Liver (tissue), 9 donors: ENCODE results near the gene PPP6R3. TPM values are rescaled to one million over a fixed set of nuclear protein-coding genes. Genes with fewer than 3 reads are reported as not detected.

Source experiments
- DNase-seq: peaks from one replicate; pipeline ENCODE4 v3.0.0-alpha.2; 2017; ENCODE audit warnings: low spot score
- H3K27ac ChIP-seq, 2 donors: one replicate each; pipeline ENCODE4 v1.7.0; 2013; ENCODE audit warnings: inconsistent platforms in 2 of 2, low read length in 2 of 2, control low read depth in 1 of 2, low read depth in 1 of 2, mild to moderate bottlenecking in 1 of 2
- H3K27me3 ChIP-seq, 4 donors: one replicate each; pipeline versions ENCODE4 v1.6.1 to v1.7.0; 2013; ENCODE audit warnings: low read length in 3 of 4, inconsistent platforms in 1 of 4, mild to moderate bottlenecking in 1 of 4, moderate library complexity in 1 of 4; ENCODE audit not compliant: control insufficient read depth in 4 of 4, insufficient read depth in 4 of 4
- H3K36me3 ChIP-seq, 4 donors: one replicate each; pipeline versions ENCODE4 v1.6.1 to v1.7.0; 2013; ENCODE audit warnings: low read length in 3 of 4, mild to moderate bottlenecking in 3 of 4, low read depth in 1 of 4, moderate library complexity in 1 of 4; ENCODE audit not compliant: control insufficient read depth in 4 of 4, insufficient read depth in 3 of 4
- H3K4me1 ChIP-seq, 4 donors: one replicate each; pipeline versions ENCODE4 v1.6.1 to v1.7.0; 2013; ENCODE audit warnings: low read length in 3 of 4, mild to moderate bottlenecking in 3 of 4, moderate library complexity in 1 of 4; ENCODE audit not compliant: control insufficient read depth in 4 of 4, insufficient read depth in 4 of 4
- H3K4me3 ChIP-seq, 3 donors: one replicate each; pipeline versions ENCODE4 v1.6.1 to v1.7.0; 2013; ENCODE audit warnings: low read length in 3 of 3, control low read depth in 1 of 3, low read depth in 1 of 3, mild to moderate bottlenecking in 1 of 3
- H3K9ac ChIP-seq, 2 donors: one replicate each; pipeline ENCODE4 v1.7.0; 2013; ENCODE audit warnings: low read length in 2 of 2, mild to moderate bottlenecking in 2 of 2, moderate library complexity in 2 of 2, control low read depth in 1 of 2, low read depth in 1 of 2
- H3K9me3 ChIP-seq, 4 donors: one replicate each; pipeline versions ENCODE4 v1.6.1 to v1.7.0; 2013; ENCODE audit warnings: low read length in 3 of 4; ENCODE audit not compliant: control insufficient read depth in 4 of 4
- ATF3 ChIP-seq: IDR thresholded peaks from 2 replicates; pipeline ENCODE4 v1.6.1; 2016; ENCODE audit warnings: antibody characterized with exemption
- CTCF ChIP-seq: fragments of 150-350 bp; IDR thresholded peaks from 2 replicates; pipeline ENCODE4 v1.5.1; 2017; ENCODE audit warnings: improper control_type of control experiment, low read depth, low read length; ENCODE audit not compliant: missing input control
- EGR1 ChIP-seq, 2 donors: IDR thresholded peaks; 2 replicates each; pipeline ENCODE4 v1.6.1; 2016 to 2018; ENCODE audit warnings: antibody characterized with exemption in 2 of 2, low read depth in 2 of 2
- FOXA2 ChIP-seq: IDR thresholded peaks from 2 replicates; pipeline ENCODE4 v1.6.1; 2016; ENCODE audit warnings: antibody characterized with exemption
- GABPA ChIP-seq, 2 donors: IDR thresholded peaks in 1 of 2; conservative IDR thresholded peaks in 1 of 2; 2 replicates each; pipeline ENCODE4 v1.6.1; 2016; ENCODE audit warnings: antibody characterized with exemption in 2 of 2, mild to moderate bottlenecking in 1 of 2, moderate library complexity in 1 of 2
- HNF4A ChIP-seq, 2 donors: conservative IDR thresholded peaks; 2 replicates each; pipeline ENCODE4 v1.6.1; 2016; ENCODE audit warnings: antibody characterized with exemption in 2 of 2, mild to moderate bottlenecking in 2 of 2
- HNF4G ChIP-seq: IDR thresholded peaks from 2 replicates; pipeline ENCODE4 v1.6.1; 2016; ENCODE audit warnings: antibody characterized with exemption
- MAX ChIP-seq: IDR thresholded peaks from 2 replicates; pipeline ENCODE4 v1.6.1; 2016; ENCODE audit warnings: antibody characterized with exemption
- NR2F2 ChIP-seq: IDR thresholded peaks from 2 replicates; pipeline ENCODE4 v1.6.1; 2016; ENCODE audit warnings: antibody characterized with exemption
- REST ChIP-seq: IDR thresholded peaks from 2 replicates; pipeline ENCODE4 v1.6.1; 2016; ENCODE audit warnings: antibody characterized with exemption, mild to moderate bottlenecking
- RXRA ChIP-seq, 2 donors: IDR thresholded peaks; 2 replicates each; pipeline ENCODE4 v1.6.1; 2017 to 2018; ENCODE audit warnings: antibody characterized with exemption in 2 of 2, mild to moderate bottlenecking in 1 of 2
- SP1 ChIP-seq: IDR thresholded peaks from 2 replicates; pipeline ENCODE4 v1.6.1; 2018; ENCODE audit warnings: antibody characterized with exemption, mild to moderate bottlenecking
- TAF1 ChIP-seq: conservative IDR thresholded peaks from 2 replicates; pipeline ENCODE4 v1.6.1; 2016; ENCODE audit warnings: antibody characterized with exemption, mild to moderate bottlenecking
- YY1 ChIP-seq: IDR thresholded peaks from 2 replicates; pipeline ENCODE4 v1.6.1; 2016; ENCODE audit warnings: antibody characterized with exemption, mild to moderate bottlenecking
- WGBS: extraction: QIAGEN DNeasy Blood & Tissue Kit; methylation state at CpG from one replicate; pipeline ENCODE4 v1.1.7; 2013; 5-methylcytosine and 5-hydroxymethylcytosine counted together
- polyA plus RNA-seq, 2 donors: library from polyadenylated mRNA; stranded (reverse) in 1 of 2; unstranded in 1 of 2; fragments of 200-250 nt in 1 of 2; fragments of >200 nt in 1 of 2; fragmentation: Nextera tagmentation in 1 of 2; extraction: Ambion mirVana in 1 of 2; gene quantifications; one replicate each; pipeline versions ENCODE4 v1.2.1 to v1.2.3, GENCODE V29; 2013 to 2015
- total RNA-seq, 2 donors: library from RNA; depleted of rRNA; stranded (reverse); fragments of >200 nt; gene quantifications; one replicate each; pipeline ENCODE4 v1.2.3, GENCODE V29; 2014
- donor health status: healthy.
- donor health status: healthy.
- donor health status: healthy.
- donor health status: healthy.
- donor health status: healthy.

Gene PPP6R3
- total and polyA plus RNA-seq, 4 donors = 12.3 to 101 (median 58.1) TPM

- peaks cover 6 to 53% (median 21%) of the 10 kb centered on the region in 4 donors for H3K36me3 ChIP-seq
- H3K9me3 ChIP-seq = no peaks in the 10 kb centered on the region
- H3K4me3 ChIP-seq = no peak overlapping the region
- no peak for TF ChIP-seq YY1
- no peak for TF ChIP-seq REST
- TF ChIP-seq EGR1 (IDR thresholded peaks at IDR 0.05; ENCODE audit: low read depth in 2 of 2) = no peak
- no peak for TF ChIP-seq RXRA (IDR thresholded peaks at IDR 0.05)
- TF ChIP-seq HNF4G = no peak
- no peak for TF ChIP-seq TAF1
- no peak for TF ChIP-seq ATF3
- no peak for TF ChIP-seq SP1
- no peak for TF ChIP-seq MAX
- no peak for TF ChIP-seq HNF4A (conservative IDR thresholded peaks at IDR 0.05)
- no peak for TF ChIP-seq GABPA (IDR thresholded peaks at IDR 0.05 in 1 of 2, conservative IDR thresholded peaks at IDR 0.05 in 1 of 2)
- TF ChIP-seq NR2F2 = no peak
- no peak for TF ChIP-seq CTCF
- no peaks in the 10 kb centered on the region for H3K4me1 ChIP-seq
- H3K9ac ChIP-seq = no peak overlapping the region
- no peaks in the 10 kb centered on the region for H3K27me3 ChIP-seq
- no peak for DNase-seq
- no peak overlapping the region for H3K27ac ChIP-seq
- whole genome bisulfite sequencing = 88% methylated on average over 11 of the region's 11 CpGs
These were observed 15.0 kb upstream of the PPP6R3 start for GRCh38 chr11:68445531-68446035.

GRCh38 chr11:68446046-68446725, 14.4 kb upstream of the PPP6R3 start:
- Histone ChIP-seq H3K36me3 (peaks cover 6 to 50% (median 18%) of the 10 kb centered on the region in 4 donors), H3K9ac (no peak overlapping the region), H3K9me3 (no peaks in the 10 kb centered on the region), H3K27me3 (no peaks in the 10 kb centered on the region), H3K4me3 (no peak overlapping the region), H3K27ac (no peak overlapping the region), H3K4me1 (no peaks in the 10 kb centered on the region)
- 89% methylated on average over 18 of the region's 18 CpGs for WGBS
- TF ChIP-seq MAX (no peak), CTCF (no peak), GABPA (IDR thresholded peaks at IDR 0.05 in 1 of 2, conservative IDR thresholded peaks at IDR 0.05 in 1 of 2) (no peak), REST (no peak), ATF3 (no peak), RXRA (IDR thresholded peaks at IDR 0.05) (no peak), EGR1 (IDR thresholded peaks at IDR 0.05; ENCODE audit: low read depth in 2 of 2) (no peak), FOXA2 (no peak)
- DNase-seq = no peak
